T-cell (primary cell): ENCODE results near the gene CPSF4. TPM values are rescaled to one million over a fixed set of nuclear protein-coding genes. Genes with fewer than 3 reads are reported as not detected.

ENCODE experiments used
- ATAC-seq, 4 experiments: fragments of 200-7000 bp in 3 of 4; fragments of 150-1000 bp in 1 of 4; cut with Tn5 transposase; replicated peaks in 1 of 4; 1 replicate in 3 of 4; 2 replicates in 1 of 4; pipeline ENCODE4 v1.10.0; 2021; ENCODE audit warnings: moderate library complexity in 3 of 4, mild to moderate bottlenecking in 2 of 4, moderate number of reproducible peaks in 1 of 4
- CTCF ChIA-PET, 2 donors: fragments of 300-600 bp; sonication (Branson Sonifier 250); formaldehyde crosslinking; loops; one replicate each; lab custom pipeline; 2022; ENCODE audit warnings: antibody characterized with exemption in 2 of 2; lab: Charles Lee
- POLR2A ChIA-PET, 2 donors: fragments of 300-600 bp; sonication (Branson Sonifier 250); formaldehyde crosslinking; loops; one replicate each; lab custom pipeline; 2022; ENCODE audit warnings: antibody characterized with exemption in 2 of 2; lab: Charles Lee
- DNase-seq, 35 experiments: peaks; one replicate each; pipeline versions ENCODE4 v3.0.0 to v3.0.0-alpha.2; 2013 to 2023
- H3K27ac ChIP-seq: one replicate; pipeline ENCODE4 v1.5.1; 2013; ENCODE audit warnings: low read length
- H3K27me3 ChIP-seq, 2 experiments: replicated peaks in 1 of 2; 1 replicate in 1 of 2; 2 replicates in 1 of 2; pipeline versions ENCODE4 v1.6.1 to v1.7.0; 2013; ENCODE audit warnings: low read length in 1 of 2, mixed read lengths in 1 of 2; ENCODE audit not compliant: control insufficient read depth in 2 of 2, insufficient read depth in 2 of 2; ENCODE audit errors: extremely low read depth in 1 of 2
- H3K36me3 ChIP-seq, 2 donors: 1 replicate in 1 of 2; 2 replicates in 1 of 2; pipeline versions ENCODE4 v1.6.1 to v1.7.0; 2013; ENCODE audit warnings: low read length in 1 of 2; ENCODE audit not compliant: control insufficient read depth in 2 of 2, insufficient read depth in 1 of 2; ENCODE audit errors: extremely low read depth in 1 of 2
- H3K4me1 ChIP-seq, 2 experiments: 1 replicate in 1 of 2; 2 replicates in 1 of 2; pipeline versions ENCODE4 v1.6.1 to v1.7.0; 2013; ENCODE audit warnings: low read length in 2 of 2, mixed read lengths in 1 of 2; ENCODE audit not compliant: insufficient read depth in 2 of 2, control insufficient read depth in 1 of 2; ENCODE audit errors: extremely low read depth in 1 of 2
- H3K4me3 ChIP-seq, 2 donors: 1 replicate in 1 of 2; 2 replicates in 1 of 2; pipeline versions ENCODE4 v1.5.1 to v1.7.0; 2013; ENCODE audit warnings: mild to moderate bottlenecking in 2 of 2, low read length in 1 of 2, moderate library complexity in 1 of 2; ENCODE audit not compliant: control insufficient read depth in 1 of 2; ENCODE audit errors: extremely low read depth in 1 of 2
- H3K9me3 ChIP-seq: 2 replicates; pipeline ENCODE4 v1.7.0; 2013
- H3K27ac Mint-ChIP-seq, 2 donors: one replicate each; pipeline ENCODE4 v1.8.0; 2020 to 2021; ENCODE audit warnings: mild to moderate bottlenecking in 2 of 2, mixed read lengths in 2 of 2
- H3K27me3 Mint-ChIP-seq, 2 donors: one replicate each; pipeline ENCODE4 v1.8.0; 2021 to 2022; ENCODE audit warnings: mixed read lengths in 2 of 2
- H3K36me3 Mint-ChIP-seq: one replicate; pipeline ENCODE4 v1.8.0; 2021; ENCODE audit warnings: mixed read lengths
- H3K4me1 Mint-ChIP-seq, 3 donors: one replicate each; pipeline ENCODE4 v1.8.0; 2020 to 2022; ENCODE audit warnings: mixed read lengths in 3 of 3, mild to moderate bottlenecking in 1 of 3
- H3K4me3 Mint-ChIP-seq, 3 donors: one replicate each; pipeline ENCODE4 v1.8.0; 2020 to 2022; ENCODE audit warnings: mild to moderate bottlenecking in 3 of 3, mixed read lengths in 3 of 3, moderate library complexity in 3 of 3
- H3K9me3 Mint-ChIP-seq, 3 donors: one replicate each; pipeline ENCODE4 v1.8.0; 2020 to 2022; ENCODE audit warnings: mixed read lengths in 3 of 3
- WGBS: methylation state at CpG from one replicate; pipeline ENCODE4 v1.1.5; 2013; ENCODE audit warnings: missing lambda C conversion rate; ENCODE audit not compliant: insufficient coverage; 5-methylcytosine and 5-hydroxymethylcytosine counted together
- total RNA-seq, 35 experiments: library from RNA in 6 of 35; stranded (reverse) in 6 of 35; fragments of 120-200 nt in 1 of 35; gene quantifications; one replicate each; pipeline versions ENCODE4 v1.2.1 to v1.2.4 and lab custom pipeline; 2013 to 2026

CPSF4 gene
- total RNA-seq, 5 donors from 2014 or later (not counting 1 experiment from before 2014, with no cell fraction given) = 44.4 to 58.1 (median 52.3) TPM

- Mint-ChIP-seq H3K27me3 (peaks cover 0 to 4% of the 10 kb centered on the region in 2 donors), H3K36me3 (peaks cover 14% of the 10 kb centered on the region), H3K9me3 (no peaks in the 10 kb centered on the region), H3K27ac (peak overlapping the region; percentile 90 to 95), H3K4me3 (peak overlapping the region; percentile 88 to 95 (median 94)), H3K4me1 (peaks cover 36 to 44% (median 39%) of the 10 kb centered on the region in 3 donors)
- ChIA-PET CTCF (interaction anchor here in 1 of 2 donors (1.5 kb wide), 1 partner anchor 39 kb away, joined by 5 read pairs; the partner anchor contains the start of gene ZKSCAN5), POLR2A (interaction anchor here in 1 of 2 donors (0.8 kb wide), 1 partner anchor 59 kb away, joined by 3 read pairs; no protein-coding TSS in a partner anchor)
- Histone ChIP-seq H3K9me3 (no peaks in the 10 kb centered on the region), H3K27me3 (no peaks in the 10 kb centered on the region), H3K4me1 (peaks cover 10 to 50% of the 10 kb centered on the region in 2 experiments), H3K27ac (peak overlapping the region; percentile 66), H3K36me3 (peaks cover 6 to 10% of the 10 kb centered on the region in 2 donors), H3K4me3 (peak overlapping the region; percentile 77 to 95)
- DNase-seq = no peak
- peak in 2 of 4 experiments; percentile 2 to 3 for ATAC-seq
- WGBS = 8% methylated on average over 8 of the region's 9 CpGs
Observed at GRCh38 chr7:99465421-99465768, 26.7 kb downstream of the CPSF4 start.

DNA sequence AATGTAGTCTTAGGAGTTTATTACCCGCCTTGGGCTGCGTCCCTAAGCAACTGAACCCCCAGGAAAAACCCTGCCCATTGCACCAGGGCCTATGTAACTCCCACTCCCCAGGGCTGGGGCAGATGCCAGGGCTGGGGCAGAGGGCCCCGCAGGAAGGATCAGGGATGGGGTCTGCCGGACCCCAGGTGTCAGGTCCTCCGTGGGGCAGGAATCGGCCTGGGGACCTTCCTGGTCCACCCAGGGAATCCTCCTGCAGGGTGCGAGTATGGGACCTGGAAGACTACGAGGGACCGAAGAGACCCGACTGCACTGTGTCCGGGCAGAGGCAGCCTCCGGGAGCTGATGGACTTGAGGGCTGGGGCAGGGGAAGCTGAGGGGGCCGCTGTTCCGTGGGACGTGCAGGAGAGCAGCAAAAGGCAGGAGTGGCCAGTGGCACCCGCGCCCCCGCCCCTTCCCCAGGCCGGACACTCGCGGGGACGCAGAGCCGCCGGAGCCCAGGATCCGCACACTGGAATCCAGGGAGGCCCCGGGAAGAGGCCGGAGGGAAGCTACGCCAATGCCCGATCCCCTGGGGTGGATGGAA lies 29.7 kb downstream of the CPSF4 start:
- Mint-ChIP-seq H3K4me3 (no peak overlapping the region), H3K27ac (no peak overlapping the region), H3K27me3 (peaks cover 0 to 4% of the 10 kb centered on the region in 2 donors), H3K9me3 (no peaks in the 10 kb centered on the region), H3K4me1 (peaks cover 33 to 46% (median 41%) of the 10 kb centered on the region in 3 donors), H3K36me3 (peaks cover 5% of the 10 kb centered on the region)
- CTCF ChIA-PET = no interaction called here
- DNase-seq (no peak), ATAC-seq (no peak)
- peaks cover 13 to 39% of the 10 kb centered on the region in 2 experiments for H3K4me1 ChIP-seq
- H3K9me3 ChIP-seq = no peaks in the 10 kb centered on the region
- no peak overlapping the region for H3K4me3 ChIP-seq
- H3K36me3 ChIP-seq = peaks cover 0 to 5% of the 10 kb centered on the region in 2 donors
- H3K27ac ChIP-seq = no peak overlapping the region
- WGBS = 93% methylated on average over 18 of the region's 29 CpGs
- no peaks in the 10 kb centered on the region for H3K27me3 ChIP-seq
- POLR2A ChIA-PET = interaction anchor here in 1 of 2 donors (0.6 kb wide), 1 partner anchor 66 kb away, joined by 3 read pairs; no protein-coding TSS in a partner anchor

- H3K9me3 ChIP-seq = no peaks in the 10 kb centered on the region
- no peak overlapping the region for H3K4me3 ChIP-seq
- Mint-ChIP-seq H3K27ac (no peak overlapping the region), H3K36me3 (no peaks in the 10 kb centered on the region), H3K27me3 (peaks cover 0 to 4% of the 10 kb centered on the region in 2 donors), H3K9me3 (no peaks in the 10 kb centered on the region), H3K4me1 (peaks cover 34 to 42% (median 39%) of the 10 kb centered on the region in 3 donors), H3K4me3 (peak overlapping the region in 1 of 3 donors; percentile 13)
- peaks cover 16 to 36% of the 10 kb centered on the region in 2 experiments for H3K4me1 ChIP-seq
- no peak for ATAC-seq
- no peak for DNase-seq
- H3K36me3 ChIP-seq = no peaks in the 10 kb centered on the region
- POLR2A ChIA-PET = no interaction called here
- no peaks in the 10 kb centered on the region for H3K27me3 ChIP-seq
- no peak overlapping the region for H3K27ac ChIP-seq
- 70% methylated on average over 19 of the region's 23 CpGs for WGBS
- CTCF ChIA-PET = interaction anchor here in 1 of 2 donors (0.6 kb wide), 1 partner anchor 692 kb away, joined by 3 read pairs; no protein-coding TSS in a partner anchor
Observed at GRCh38 chr7:99469381-99470065, 30.8 kb downstream of the CPSF4 start.

DNA sequence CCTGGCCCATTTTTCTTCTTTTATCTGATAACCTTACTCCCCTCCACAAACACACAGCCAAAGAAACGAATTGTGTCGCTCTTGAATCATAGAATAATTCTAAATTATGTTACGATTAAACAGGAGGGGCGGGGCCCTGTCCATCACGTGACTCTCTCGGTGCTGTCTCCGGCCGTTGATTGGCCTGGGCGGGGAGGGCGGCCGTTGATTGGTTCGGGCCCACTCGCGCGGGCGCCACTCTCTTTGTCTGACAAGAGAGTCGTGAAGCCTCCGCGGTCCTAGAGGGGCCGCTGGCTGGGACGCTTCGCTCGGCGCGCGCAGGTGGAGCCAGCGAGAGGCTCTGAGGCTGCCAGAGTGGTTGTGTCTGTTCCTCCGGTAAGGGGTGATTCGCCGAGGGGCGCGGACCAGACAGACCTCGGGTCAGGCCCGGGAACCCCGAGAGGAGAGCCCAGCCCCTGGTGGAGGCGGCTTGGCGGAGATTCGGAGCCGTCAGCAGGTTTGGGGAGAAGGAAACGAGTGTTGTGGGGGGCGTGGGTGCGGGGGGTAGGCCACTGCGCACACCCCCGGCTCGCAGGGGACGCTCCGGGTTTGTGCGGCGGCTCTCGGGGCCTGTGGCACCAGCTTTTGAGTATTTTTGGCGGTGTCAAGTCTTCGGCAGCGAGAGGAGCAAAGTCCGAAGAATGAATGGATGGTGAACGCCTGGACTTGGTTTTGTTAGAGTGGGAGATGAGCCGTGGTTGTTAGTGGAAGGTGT lies 34.0 kb downstream of the CPSF4 start, which contains the start of gene ZNF789:
TSS of gene ZNF789 (plus strand) at position 330 of the 754 bp plus-strand sequence. CDS start 3,567 bp downstream, outside the sequence.
- peaks cover 34 to 39% (median 34%) of the 10 kb centered on the region in 3 donors for H3K4me1 Mint-ChIP-seq
- H3K27me3 ChIP-seq = no peaks in the 10 kb centered on the region
- ChIA-PET CTCF (interaction anchor here in 1 of 2 donors (0.6 kb wide), 2 partner anchors 530 to 582 kb away, joined by 4 to 6 read pairs; no protein-coding TSS in a partner anchor), POLR2A (interaction anchor here in 1 of 2 donors (0.7 kb wide), 1 partner anchor 32 kb away, joined by 3 read pairs; the partner anchor contains the start of gene ZKSCAN5)
- H3K27ac ChIP-seq = peak within 1 kb of the TSS; percentile 70
- WGBS = under 1% methylated on average over 53 of the region's 56 CpGs
- ATAC-seq (peak; percentile 95 to 99 (median 99)), DNase-seq (peak; percentile 92 to 100 (median 98))
- H3K4me3 ChIP-seq = peak within 1 kb of the TSS; percentile 63 to 88
- no peaks in the 10 kb centered on the region for H3K9me3 Mint-ChIP-seq
- peaks cover 6 to 25% of the 10 kb centered on the region in 2 experiments for H3K4me1 ChIP-seq
- peak within 1 kb of the TSS; percentile 88 to 94 for H3K27ac Mint-ChIP-seq
- H3K36me3 Mint-ChIP-seq = peaks cover 3% of the 10 kb centered on the region
- H3K36me3 ChIP-seq = peaks cover 0 to 7% of the 10 kb centered on the region in 2 donors
- peak within 1 kb of the TSS; percentile 90 to 99 (median 96) for H3K4me3 Mint-ChIP-seq
- peaks cover 0 to 4% of the 10 kb centered on the region in 2 donors for H3K27me3 Mint-ChIP-seq
- no peaks in the 10 kb centered on the region for H3K9me3 ChIP-seq

DNA sequence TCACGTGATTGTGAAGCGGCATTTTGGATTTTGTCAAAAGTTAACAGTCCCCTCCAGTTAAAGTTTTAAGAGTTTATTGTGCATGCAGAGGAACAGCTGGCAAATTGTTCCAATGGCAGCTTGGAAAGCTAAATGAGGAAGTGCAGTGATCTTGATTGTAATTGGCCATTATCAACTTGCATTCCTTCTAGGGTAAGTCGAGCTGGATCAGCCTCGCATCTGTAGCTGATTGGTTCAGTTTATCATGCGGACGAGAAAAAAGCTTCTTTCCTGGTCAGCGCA lies 34.5 kb downstream of the CPSF4 start:
- CTCF ChIA-PET = interaction anchor here in 1 of 2 donors (0.6 to 1.3 kb wide), 2 partner anchors 17 to 529 kb away, joined by 4 read pairs; no protein-coding TSS in a partner anchor
- Mint-ChIP-seq H3K27me3 (peaks cover 0 to 4% of the 10 kb centered on the region in 2 donors), H3K4me3 (peak overlapping the region; percentile 90 to 99 (median 96)), H3K9me3 (no peaks in the 10 kb centered on the region), H3K27ac (peak overlapping the region; percentile 88 to 94), H3K36me3 (peaks cover 3% of the 10 kb centered on the region), H3K4me1 (peaks cover 38 to 45% (median 39%) of the 10 kb centered on the region in 3 donors)
- DNase-seq (peak in 1 of 35 experiments; percentile 41), ATAC-seq (no peak)
- peak overlapping the region; percentile 63 to 88 for H3K4me3 ChIP-seq
- H3K4me1 ChIP-seq = peaks cover 9 to 30% of the 10 kb centered on the region in 2 experiments
- H3K27ac ChIP-seq = no peak overlapping the region
- no peaks in the 10 kb centered on the region for H3K27me3 ChIP-seq
- POLR2A ChIA-PET = interaction anchor here (0.6 to 1.0 kb wide), 3 partner anchors 32 to 653 kb away, joined by 3 to 13 read pairs (median 3); partner anchors contain the start of genes MBLAC1 (in 1 of the 2) and ZKSCAN5 (in 1 of the 2)
- H3K36me3 ChIP-seq = peaks cover 0 to 7% of the 10 kb centered on the region in 2 donors
- WGBS = 3% methylated on average over 7 of the region's 7 CpGs
- H3K9me3 ChIP-seq = no peaks in the 10 kb centered on the region
